ENCODE results near the gene PSKH1.
"Not testable (repeated sequence)": the region's sequence is repeated elsewhere in the genome, so short reads cannot be mapped to it uniquely, and the experiment has no call there.

The PSKH1 gene

GRCh38 chr16:67927131-67927941 is 34.3 kb downstream of the PSKH1 start:
- DNase-seq = no peak

GRCh38 chr16:67928147-67928546 is 35.1 kb downstream of the PSKH1 start:
- no peak for DNase-seq

GRCh38 chr16:67928561-67929364 is 35.7 kb downstream of the PSKH1 start:
- DNase-seq = peak; percentile 47 to 62

GRCh38 chr16:67930191-67930590 is 37.1 kb downstream of the PSKH1 start:
- DNase-seq = no peak

- no peak for DNase-seq
Measured at GRCh38 chr16:67930678-67931211, 37.7 kb downstream of the PSKH1 start.

- no peak for DNase-seq
Measured at GRCh38 chr16:67931712-67932461, 38.8 kb downstream of the PSKH1 start, which contains the start of gene CTRL. TSS of gene CTRL (minus strand) at chr16:67931862. CDS start at chr16:67931852, 10 bp downstream.

GRCh38 chr16:67932462-67932840 is 39.4 kb downstream of the PSKH1 start:
- no peak for DNase-seq

- DNase-seq = no peak
Measured at GRCh38 chr16:67933805-67934204, 40.8 kb downstream of the PSKH1 start.

GRCh38 chr16:67934306-67935100 is 41.4 kb downstream of the PSKH1 start:
- DNase-seq = peak; percentile 55 to 88

- DNase-seq = peak in 1 of 2 experiments; percentile 55
Measured at GRCh38 chr16:67935101-67935401, 42.0 kb downstream of the PSKH1 start.

GRCh38 chr16:67935402-67936123 is 42.5 kb downstream of the PSKH1 start:
- peak; percentile 95 to 98 for DNase-seq

- peak in 1 of 2 experiments; percentile 52 for DNase-seq
Measured at GRCh38 chr16:67936124-67936879, 43.2 kb downstream of the PSKH1 start, which contains the start of gene PSMB10. TSS of gene PSMB10 (minus strand) at chr16:67936850. CDS start at chr16:67936749, 101 bp downstream.

- no peak for DNase-seq
Measured at GRCh38 chr16:67936880-67937605, 44.0 kb downstream of the PSKH1 start.

GRCh38 chr16:67937713-67938112 is 44.7 kb downstream of the PSKH1 start:
- DNase-seq = not testable (repeated sequence)

GRCh38 chr16:67939507-67940445 is 46.7 kb downstream of the PSKH1 start:
- no peak for DNase-seq

- DNase-seq = no peak
Measured at GRCh38 chr16:67940446-67941089, 47.5 kb downstream of the PSKH1 start.

- DNase-seq = no peak
Measured at GRCh38 chr16:67941469-67942199, 48.6 kb downstream of the PSKH1 start.

GRCh38 chr16:67942200-67942509 is 49.1 kb downstream of the PSKH1 start:
- peak in 1 of 2 experiments; percentile 46 for DNase-seq
